ENCODE data around the gene ISG20L2.

GRCh38 chr1:156680056-156680455, 48.5 kb downstream of the ISG20L2 start:
- TF ChIP-seq EZH2 (IDR thresholded peaks at IDR 0.05; ENCODE audit: borderline replicate concordance, low read length) (no peak), CTCF (conservative IDR thresholded peaks at IDR 0.05 in 1 of 2, IDR thresholded peaks at IDR 0.05 in 1 of 2; ENCODE audit: extremely low read depth in 1 of 2, insufficient read depth in 1 of 2, low read depth in 1 of 2, low read length in 2 of 2) (no peak)
